ENCODE data around the gene MEIKIN.

The MEIKIN gene

DNA sequence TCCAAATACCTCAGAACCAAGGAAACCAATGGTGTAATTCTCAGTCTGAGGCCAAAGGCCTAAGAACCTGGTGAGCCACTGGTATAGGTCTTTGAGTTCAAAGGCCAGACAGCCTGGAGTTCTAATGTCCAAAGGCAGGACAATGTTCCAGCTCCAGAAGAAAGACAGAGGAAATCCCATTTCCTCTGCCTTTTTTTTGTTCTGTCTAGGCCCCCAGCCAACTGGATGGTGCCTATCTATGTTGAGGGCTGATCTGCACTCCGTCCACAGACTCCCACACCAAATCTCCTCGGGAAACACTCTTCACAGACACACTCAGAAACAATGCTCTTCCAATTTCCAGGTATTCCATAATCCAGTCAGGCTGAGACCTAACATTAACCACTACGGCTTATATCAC, 178.8 kb downstream of the MEIKIN start:
- DNase-seq: no peak

DNA sequence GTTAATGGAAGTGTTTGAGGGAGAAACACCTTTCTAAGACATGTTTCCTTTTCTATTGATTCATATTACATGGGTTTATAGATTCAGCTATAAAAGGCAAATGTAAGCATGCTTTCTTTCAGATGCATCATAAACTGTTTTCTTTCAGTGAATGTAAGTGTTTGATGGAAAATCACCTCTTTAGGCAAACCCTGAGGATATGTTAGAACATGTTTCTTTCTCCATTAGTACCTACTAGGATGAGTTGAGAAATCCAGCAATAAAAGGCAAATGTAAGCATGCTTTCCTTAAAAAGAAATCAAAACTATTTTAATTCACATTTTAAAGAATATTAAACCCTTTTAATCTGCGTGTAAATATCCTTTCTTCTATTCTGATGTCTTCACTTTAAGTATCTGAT, 180.2 kb downstream of the MEIKIN start:
- no peak for DNase-seq

DNA sequence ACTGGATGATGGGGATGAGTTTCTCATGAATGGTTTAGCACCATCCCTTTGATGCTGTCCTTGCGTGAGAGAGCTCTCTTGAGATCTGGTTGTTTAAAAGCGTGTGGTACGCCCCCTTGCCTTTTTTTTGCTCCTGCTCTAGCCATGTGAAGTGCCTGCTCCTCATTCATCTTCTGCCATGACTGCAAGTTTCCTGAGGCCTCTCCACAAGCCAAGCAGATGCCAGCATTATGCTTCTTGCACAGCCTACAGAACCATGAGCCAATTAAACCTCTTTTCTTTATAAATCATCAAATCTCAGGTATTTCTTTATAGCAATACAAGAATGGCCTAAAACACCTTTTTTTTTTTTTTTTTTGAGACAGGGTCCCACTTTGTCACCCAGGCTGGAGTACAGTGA, 181.5 kb downstream of the MEIKIN start:
- DNase-seq: no peak

DNA sequence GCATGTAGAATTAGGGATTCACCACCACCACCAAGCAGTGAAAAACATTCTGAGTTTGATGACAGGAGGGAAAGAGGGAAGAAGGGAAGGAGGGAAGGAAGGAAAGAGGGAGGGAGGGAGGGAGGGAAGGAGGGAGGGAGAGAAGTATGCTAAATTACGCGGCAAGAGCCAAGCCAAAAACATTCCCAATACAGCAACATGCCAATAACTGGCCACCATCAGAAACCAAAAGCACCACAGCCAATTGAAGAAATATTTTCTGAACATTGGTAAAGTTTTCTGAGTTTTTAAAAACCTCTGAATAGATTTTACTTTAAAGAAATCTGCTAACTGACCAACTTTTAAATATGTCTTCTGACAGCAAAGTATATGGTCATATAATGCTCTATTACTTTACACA, 184.7 kb downstream of the MEIKIN start:
- DNase-seq: no peak

GRCh38 chr5:131759704-131760103, 185.8 kb downstream of the MEIKIN start:
- DNase-seq: no peak

DNA sequence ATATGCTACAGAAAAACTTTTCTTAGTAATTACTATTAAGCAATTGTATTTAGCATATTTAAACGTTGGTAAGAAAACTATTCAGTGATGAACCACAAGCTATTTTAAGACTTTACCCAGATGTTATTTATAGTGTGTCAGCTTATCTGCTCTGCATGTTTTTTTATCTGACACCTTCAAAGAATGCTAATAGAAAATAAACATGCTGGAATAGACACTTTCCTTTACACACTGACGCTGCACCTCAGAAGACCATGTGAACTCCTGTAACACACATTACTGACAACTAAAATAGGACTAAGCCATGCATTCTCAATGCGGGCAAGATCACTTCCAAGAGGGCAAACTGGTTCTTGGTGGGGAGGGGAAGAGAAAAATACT, 187.0 kb downstream of the MEIKIN start:
- no peak for DNase-seq

DNA sequence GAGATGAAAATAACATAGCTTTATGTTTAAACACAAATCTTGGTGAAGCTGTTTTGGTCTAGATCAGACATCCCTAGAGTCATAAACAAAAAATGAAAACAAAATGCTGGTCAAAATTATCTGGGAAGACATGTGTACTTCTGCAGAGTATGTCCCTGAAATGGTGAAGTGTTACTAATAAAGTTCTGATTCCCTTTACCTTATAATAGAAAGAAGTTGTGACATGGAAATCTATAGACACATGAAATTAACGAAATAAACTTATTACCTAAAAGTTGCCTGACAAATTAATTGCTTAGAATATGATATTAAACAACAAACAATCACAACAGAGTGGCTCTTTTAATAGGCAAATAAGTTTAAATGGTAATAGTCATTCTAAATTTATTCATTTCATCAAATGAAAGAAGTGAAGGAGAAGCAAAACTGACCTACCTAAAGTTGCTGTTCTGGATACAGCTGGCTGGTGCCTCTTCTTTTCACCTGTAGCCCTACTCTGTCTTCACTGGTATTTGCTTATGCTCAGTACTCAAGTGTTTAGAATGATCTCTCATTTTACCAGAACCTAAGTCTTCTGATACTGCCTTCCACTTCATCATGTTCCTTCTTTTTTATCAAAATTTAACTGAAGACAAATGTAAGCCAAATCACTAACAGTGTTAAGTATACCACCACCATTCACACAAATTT, 187.5 kb downstream of the MEIKIN start:
- no peak for DNase-seq

All from stimulated activated CD4-positive, alpha-beta T cell treated with anti-CD3 and anti-CD28 coated beads, Interleukin-4, amount 100 ng/mL, for 4 hours (primary cell).